ENCODE data around the gene RPGRIP1.
"Not testable (repeated sequence)": the region's sequence is repeated elsewhere in the genome, so short reads cannot be mapped to it uniquely, and the experiment has no call there.

DNA sequence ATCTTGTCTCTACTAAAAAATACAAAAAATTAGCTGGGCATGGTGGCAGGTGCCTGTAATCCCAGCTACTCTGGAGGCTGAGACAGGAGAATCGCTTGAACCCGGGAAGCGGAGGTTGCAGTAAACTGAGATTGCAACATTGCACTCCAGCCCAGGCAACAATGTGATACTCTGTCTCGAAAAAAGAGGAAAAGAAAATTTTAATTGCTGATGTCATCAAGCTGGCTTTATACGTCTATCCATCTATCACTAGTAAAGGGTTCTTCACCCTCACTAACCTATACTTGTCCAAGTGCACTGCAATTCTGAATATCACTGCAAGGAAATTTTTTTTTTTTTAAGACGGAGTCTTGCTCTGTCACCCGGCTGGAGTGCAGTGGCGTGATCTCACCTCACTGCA lies 2.0 kb downstream of the RPGRIP1 start:
- not testable (repeated sequence) for TF ChIP-seq CTCF, POLR2AphosphoS5 (IDR thresholded peaks at IDR 0.05)
